DMS 273 (cell line): ENCODE data around the gene CD93.

ENCODE experiments used
- DNase-seq: peaks from one replicate; lab custom pipeline; 2025; ENCODE audit not compliant: unreplicated experiment; lab: John Stamatoyannopoulos, UW

CD93 gene

GRCh38 chr20:23100720-23101107 lies 14.6 kb upstream of the CD93 start:
- DNase-seq: no peak

GRCh38 chr20:23099791-23100719 lies 13.9 kb upstream of the CD93 start:
- no peak for DNase-seq

- DNase-seq: no peak
These were observed 11.8 kb upstream of the CD93 start for GRCh38 chr20:23097636-23098580.

GRCh38 chr20:23096986-23097520 lies 10.9 kb upstream of the CD93 start:
- no peak for DNase-seq

GRCh38 chr20:23096097-23096496 lies 10.0 kb upstream of the CD93 start:
- no peak for DNase-seq

GRCh38 chr20:23095499-23095898 lies 9.4 kb upstream of the CD93 start:
- DNase-seq: no peak

GRCh38 chr20:23094927-23095326 lies 8.8 kb upstream of the CD93 start:
- DNase-seq: no peak

- no peak for DNase-seq
These were observed 8.2 kb upstream of the CD93 start for GRCh38 chr20:23094213-23094896.

- DNase-seq: no peak
These were observed 7.5 kb upstream of the CD93 start for GRCh38 chr20:23093613-23094012.

- DNase-seq: no peak
These were observed 6.9 kb upstream of the CD93 start for GRCh38 chr20:23092861-23093495.

GRCh38 chr20:23092384-23092756 lies 6.2 kb upstream of the CD93 start:
- no peak for DNase-seq

- DNase-seq: no peak
These were observed 5.7 kb upstream of the CD93 start for GRCh38 chr20:23091721-23092383.

GRCh38 chr20:23090878-23091277 lies 4.8 kb upstream of the CD93 start:
- no peak for DNase-seq

- DNase-seq: no peak
These were observed 4.0 kb upstream of the CD93 start for GRCh38 chr20:23090147-23090546.

- no peak for DNase-seq
These were observed 2.7 kb upstream of the CD93 start for GRCh38 chr20:23088866-23089265.

- no peak for DNase-seq
These were observed 1.6 kb upstream of the CD93 start for GRCh38 chr20:23087587-23088251.

GRCh38 chr20:23086931-23087411 lies 847 bp upstream of the CD93 start:
- DNase-seq: no peak

- no peak for DNase-seq
These were observed 578 bp downstream of the CD93 start for GRCh38 chr20:23085436-23086055.

- no peak for DNase-seq
These were observed 1.2 kb downstream of the CD93 start for GRCh38 chr20:23084845-23085365.
